Islet precursor cell (in vitro differentiated cells): ENCODE measurements around the gene RNF208.
"Not testable (repeated sequence)": the region's sequence is repeated elsewhere in the genome, so short reads cannot be mapped to it uniquely, and the experiment has no call there.

ENCODE experiments used
- DNase-seq: peaks from one replicate; pipeline ENCODE4 v3.0.0-alpha.2; 2018

The RNF208 gene

DNA sequence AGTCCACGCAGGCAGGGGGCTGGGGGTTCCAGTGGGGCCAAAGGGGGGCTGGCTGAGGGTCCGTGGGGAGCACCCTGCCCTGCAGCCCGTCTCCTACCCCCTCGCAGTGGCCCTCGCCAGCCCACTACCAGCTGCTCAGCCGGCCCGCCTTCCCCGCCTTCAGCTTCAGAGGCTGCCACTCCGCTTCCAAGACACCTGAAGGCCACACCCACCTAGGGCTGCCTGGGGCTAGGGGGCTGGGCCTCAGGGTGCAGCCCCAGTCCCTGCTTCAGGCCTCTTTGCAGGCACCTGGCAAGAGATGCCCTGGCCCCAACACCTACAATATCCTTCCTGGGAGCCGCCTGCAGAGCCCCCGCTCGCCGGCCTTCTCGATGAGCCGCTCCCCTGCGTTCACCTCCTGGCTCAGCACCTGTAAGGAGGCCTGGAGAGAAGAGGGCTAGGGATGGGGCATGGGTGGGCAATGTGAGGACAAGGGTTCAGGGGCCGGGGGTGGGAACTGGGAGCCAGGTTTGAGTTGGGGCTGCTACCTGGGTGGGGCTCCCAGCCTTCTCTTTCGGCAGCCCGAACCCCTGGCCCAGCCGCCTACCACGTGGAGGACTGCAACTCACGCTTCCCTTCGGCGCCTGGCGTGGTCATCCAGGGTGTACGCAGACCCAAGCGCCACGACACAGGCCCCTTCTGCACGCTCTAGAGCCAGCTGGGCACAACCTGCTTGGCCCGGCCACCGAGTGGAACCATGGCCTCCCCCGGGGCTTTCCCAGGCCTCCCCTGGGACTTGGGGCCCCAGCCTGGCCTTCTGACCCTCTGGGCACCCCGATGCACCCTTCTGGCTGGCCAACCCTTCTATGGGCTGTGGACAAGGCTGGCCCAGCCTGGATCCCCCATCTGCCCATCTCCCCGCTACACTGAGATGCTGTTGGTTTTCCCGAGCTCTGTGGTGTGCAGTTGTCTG is 30.8 kb upstream of the RNF208 start:
- DNase-seq = peak; percentile 78

GRCh38 chr9:137251490-137252268 is 29.6 kb upstream of the RNF208 start:
- DNase-seq = no peak

- no peak for DNase-seq
Measured at GRCh38 chr9:137251194-137251461, 29.1 kb upstream of the RNF208 start, which contains the start of gene STPG3. Gene STPG3, plus strand, starts transcription at chr9:137251286. Its CDS starts 1 bp downstream, at chr9:137251287.

DNA sequence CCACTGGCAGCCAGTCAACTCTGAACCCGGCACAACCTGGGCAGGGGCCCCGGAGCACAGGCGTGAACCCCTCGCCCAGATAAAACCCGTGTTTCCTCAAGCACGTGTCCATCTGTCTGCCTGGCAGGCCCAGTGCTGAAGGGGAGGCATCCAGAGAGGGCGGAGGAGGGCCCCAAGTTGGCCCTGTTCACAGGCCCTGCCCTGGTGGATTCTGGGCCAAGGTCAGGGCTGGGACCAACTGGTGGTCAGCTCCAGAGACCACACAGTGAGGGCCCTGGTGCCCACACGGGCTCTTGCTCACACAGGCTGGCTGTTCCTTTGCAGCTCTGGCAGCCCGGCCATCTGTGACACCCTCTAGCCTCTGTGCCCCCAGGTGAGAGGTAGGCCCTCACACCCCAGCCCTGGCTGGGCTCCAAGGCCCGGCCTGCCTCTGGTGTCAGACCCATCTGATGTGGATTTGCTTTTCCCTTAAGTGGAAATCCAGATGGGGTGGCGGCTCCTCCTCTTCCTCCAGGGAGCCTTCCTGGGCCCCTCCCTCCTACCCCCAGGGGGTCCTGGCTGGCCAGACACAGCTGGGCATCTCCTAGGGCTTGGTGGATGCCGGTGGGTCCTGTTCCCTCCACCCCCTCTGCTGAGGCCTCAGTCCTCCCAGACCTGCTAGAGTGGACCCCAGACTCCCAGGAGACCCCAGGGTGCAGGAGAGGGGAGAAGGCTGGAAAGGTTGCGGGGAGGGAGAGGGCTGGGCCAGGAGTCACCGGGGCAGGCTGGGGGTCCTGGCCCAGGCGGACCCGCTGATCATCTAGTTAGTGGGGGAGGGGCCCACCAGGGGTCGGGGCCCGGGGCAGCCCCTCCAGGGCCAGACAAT is 28.5 kb upstream of the RNF208 start:
- no peak for DNase-seq

DNA sequence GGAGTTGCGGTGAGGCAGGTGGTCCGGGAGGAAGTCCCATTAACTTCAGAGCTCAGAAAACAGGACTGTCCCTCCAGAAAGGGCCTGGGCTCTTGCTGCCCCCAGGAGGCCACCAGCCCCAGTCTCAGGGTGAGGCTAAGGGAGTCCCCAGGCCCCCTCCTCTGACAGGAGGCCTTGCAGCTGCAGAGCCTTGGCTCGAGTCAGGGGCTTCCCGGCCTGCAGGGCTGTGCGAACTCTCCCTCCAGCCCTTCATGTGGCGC is 25.8 kb upstream of the RNF208 start:
- no peak for DNase-seq

DNA sequence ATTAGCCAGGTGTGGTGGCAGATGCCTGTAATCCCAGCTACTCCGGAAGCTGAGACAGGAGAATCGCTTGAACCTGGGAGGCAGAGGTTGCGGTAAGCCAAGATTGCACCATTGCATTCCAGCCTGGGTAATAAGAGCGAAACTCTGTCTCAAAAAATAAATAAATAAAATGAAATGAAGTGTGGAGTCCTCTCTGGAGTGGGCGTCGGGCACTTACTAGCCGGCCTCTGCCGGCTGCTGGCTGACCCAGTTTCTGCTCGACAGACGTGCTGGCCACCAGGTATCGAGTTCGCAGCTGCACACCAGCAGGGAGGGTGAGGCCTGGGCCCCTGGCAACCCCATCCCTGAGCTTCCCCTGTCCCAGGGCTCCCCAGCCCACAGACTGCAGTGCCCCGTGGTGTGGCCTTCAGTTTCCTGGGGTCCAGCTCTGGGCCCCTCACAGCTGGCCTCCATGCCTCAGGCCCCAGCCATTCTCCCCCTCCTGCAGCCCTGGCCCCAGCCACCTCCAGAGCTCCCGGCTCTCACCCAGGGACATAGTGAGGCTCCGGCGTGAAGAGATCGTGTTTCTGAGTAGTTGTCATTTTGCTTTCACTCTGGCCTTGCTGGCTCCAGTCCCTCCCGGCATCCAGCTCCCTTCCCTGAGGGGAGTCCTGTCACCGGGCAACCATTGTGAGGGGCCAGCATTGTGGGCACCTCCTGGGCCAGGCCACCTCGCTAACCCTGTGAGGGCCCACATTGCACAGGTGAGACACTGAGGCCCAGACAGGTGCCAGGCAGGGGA is 25.3 kb upstream of the RNF208 start:
- DNase-seq = no peak

- DNase-seq = no peak
Measured at GRCh38 chr9:137245450-137246421, 23.7 kb upstream of the RNF208 start.

GRCh38 chr9:137244486-137245449 is 22.7 kb upstream of the RNF208 start:
- DNase-seq = no peak

GRCh38 chr9:137243626-137244485 is 21.8 kb upstream of the RNF208 start:
- DNase-seq = no peak

DNA sequence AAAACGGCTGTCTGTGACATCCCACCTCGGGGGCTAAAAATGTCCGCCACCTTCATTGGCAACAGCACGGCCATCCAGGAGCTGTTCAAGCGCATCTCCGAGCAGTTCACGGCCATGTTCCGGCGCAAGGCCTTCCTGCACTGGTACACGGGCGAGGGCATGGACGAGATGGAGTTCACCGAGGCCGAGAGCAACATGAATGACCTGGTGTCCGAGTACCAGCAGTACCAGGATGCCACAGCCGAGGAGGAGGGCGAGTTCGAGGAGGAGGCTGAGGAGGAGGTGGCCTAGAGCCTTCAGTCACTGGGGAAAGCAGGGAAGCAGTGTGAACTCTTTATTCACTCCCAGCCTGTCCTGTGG is 21.2 kb upstream of the RNF208 start:
- DNase-seq = not testable (repeated sequence)

DNA sequence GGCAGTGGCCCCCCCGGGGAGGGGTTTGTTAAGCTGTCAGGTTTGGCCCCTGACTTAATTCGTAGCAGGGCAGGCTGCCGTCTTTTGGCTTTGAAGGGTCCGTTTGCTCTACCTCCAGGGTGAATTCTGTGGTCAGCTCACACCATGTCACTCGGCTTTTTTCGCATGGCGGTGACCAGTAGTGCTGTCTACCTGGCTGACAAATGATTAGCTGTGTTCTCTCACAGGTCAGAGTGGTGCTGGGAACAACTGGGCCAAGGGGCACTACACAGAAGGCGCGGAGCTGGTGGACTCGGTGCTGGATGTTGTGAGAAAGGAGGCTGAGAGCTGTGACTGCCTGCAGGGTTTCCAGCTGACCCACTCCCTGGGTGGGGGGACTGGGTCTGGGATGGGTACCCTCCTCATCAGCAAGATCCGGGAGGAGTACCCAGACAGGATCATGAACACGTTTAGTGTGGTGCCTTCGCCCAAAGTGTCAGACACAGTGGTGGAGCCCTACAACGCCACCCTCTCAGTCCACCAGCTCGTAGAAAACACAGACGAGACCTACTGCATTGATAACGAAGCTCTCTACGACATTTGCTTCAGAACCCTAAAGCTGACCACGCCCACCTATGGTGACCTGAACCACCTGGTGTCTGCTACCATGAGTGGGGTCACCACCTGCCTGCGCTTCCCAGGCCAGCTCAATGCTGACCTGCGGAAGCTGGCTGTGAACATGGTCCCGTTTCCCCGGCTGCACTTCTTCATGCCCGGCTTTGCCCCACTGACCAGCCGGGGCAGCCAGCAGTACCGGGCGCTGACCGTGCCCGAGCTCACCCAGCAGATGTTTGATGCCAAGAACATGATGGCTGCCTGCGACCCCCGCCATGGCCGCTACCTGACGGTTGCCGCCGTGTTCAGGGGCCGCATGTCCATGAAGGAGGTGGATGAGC is 20.5 kb upstream of the RNF208 start:
- DNase-seq = no peak

GRCh38 chr9:137241490-137242268 is 19.6 kb upstream of the RNF208 start:
- DNase-seq = no peak

DNA sequence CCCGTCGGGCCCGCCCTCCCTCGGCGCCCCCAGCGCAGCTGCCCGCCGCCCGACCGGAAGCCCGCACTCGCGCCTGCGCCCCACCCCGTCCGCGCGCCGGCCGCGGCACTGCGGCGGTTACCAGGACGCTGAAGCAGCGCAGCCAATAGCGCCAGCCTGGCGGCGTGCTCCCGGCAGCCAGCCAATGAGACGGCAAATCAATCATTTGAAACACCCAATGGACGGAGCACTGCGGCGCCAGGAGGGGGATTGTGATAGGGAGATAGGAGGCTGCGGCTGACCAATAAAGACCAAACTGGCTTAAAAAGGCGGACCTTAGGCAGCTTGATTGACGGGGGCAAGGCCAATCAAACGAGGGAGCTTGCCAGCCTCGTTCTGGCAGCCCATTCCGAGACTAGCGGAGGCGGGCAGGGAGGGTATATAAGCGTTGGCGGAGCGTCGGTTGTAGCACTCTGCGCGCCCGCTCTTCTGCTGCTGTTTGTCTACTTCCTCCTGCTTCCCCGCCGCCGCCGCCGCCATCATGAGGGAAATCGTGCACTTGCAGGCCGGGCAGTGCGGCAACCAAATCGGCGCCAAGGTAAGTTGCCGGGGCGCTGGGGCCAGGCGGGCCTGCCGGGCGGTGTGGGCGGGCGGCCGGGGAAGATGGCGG is 18.9 kb upstream of the RNF208 start, which contains the start of gene TUBB4B:
Gene TUBB4B, plus strand, starts transcription at position 447 of the 649 bp plus-strand sequence. Its CDS starts 74 bp downstream, at position 521.
- DNase-seq = peak; percentile 100

- DNase-seq = no peak
Measured at GRCh38 chr9:137240318-137240840, 18.3 kb upstream of the RNF208 start.

DNA sequence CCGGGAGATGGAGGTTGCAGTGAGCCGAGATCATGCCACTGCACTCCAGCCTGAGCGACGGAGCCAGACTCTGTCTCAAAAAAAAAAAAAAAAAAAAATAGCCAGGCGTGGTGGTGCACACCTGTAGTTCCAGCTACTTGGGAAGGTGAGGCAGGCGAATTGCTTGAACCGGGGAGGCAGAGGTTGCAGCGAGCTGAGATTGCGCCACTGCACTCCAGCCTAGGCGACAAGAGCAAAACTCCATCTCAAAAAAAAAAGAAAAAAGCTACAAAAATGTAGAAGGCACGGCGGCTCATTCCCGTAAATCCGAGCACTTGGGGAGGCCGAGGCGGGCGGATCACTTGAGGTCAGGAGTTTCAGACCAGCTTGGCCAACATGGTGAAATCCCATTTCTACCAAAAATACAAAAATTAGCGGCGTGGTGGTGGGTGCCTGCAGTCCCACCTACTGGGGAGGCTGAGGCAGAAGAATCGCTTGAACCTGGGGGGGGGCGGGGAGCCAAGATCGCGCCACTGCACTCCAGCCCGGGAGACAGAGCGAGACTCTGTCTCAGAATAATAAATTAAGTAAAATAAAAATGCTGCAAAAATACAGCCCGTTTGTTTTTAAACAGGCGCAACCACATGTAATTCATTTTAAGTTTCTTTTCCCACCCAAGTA is 17.6 kb upstream of the RNF208 start:
- not testable (repeated sequence) for DNase-seq
